ENCODE data around the gene IQCM. TPM values are rescaled to one million over a fixed set of nuclear protein-coding genes. Genes with fewer than 3 reads are reported as not detected.
"Not testable (repeated sequence)": the region's sequence is repeated elsewhere in the genome, so short reads cannot be mapped to it uniquely, and the experiment has no call there.

IQCM gene
- total and polyA plus RNA-seq, 11 donors = not detected

- H3K9me3 ChIP-seq = peaks cover 0 to 5% (median 0%) of the 10 kb centered on the region in 12 donors
- no peak for ATAC-seq
- H3K27ac ChIP-seq = no peak overlapping the region
- H3K27me3 ChIP-seq = no peaks in the 10 kb centered on the region
- intact Hi-C loops (cut with DNase I) = no loop called here
- H3K36me3 ChIP-seq = no peaks in the 10 kb centered on the region
- H3K4me3 ChIP-seq = no peak overlapping the region
- no peak for DNase-seq
- H3K4me1 ChIP-seq = no peaks in the 10 kb centered on the region
- TF ChIP-seq CTCF (IDR thresholded peaks at IDR 0.05) = no peak
Observed at GRCh38 chr4:149343614-149344013, 472.0 kb downstream of the IQCM start.

GRCh38 chr4:149341117-149341516 lies 474.5 kb downstream of the IQCM start:
- H3K36me3 ChIP-seq; H3K27ac ChIP-seq; H3K9me3 ChIP-seq; H3K4me1 ChIP-seq; H3K4me3 ChIP-seq; ATAC-seq; intact Hi-C loops (cut with DNase I); H3K27me3 ChIP-seq; DNase-seq: not testable (repeated sequence)
- WGBS, 4 donors = 77 to 100% (median 78%) methylated on average over 2 to 5 of the region's 5 CpGs

- DNase-seq (no peak), ATAC-seq (no peak)
- no peak overlapping the region for H3K4me3 ChIP-seq
- no peaks in the 10 kb centered on the region for H3K36me3 ChIP-seq
- WGBS, 4 donors = 60 to 76% (median 67%) methylated on average over 3 of the region's 3 CpGs
- H3K4me1 ChIP-seq = no peaks in the 10 kb centered on the region
- H3K27ac ChIP-seq = no peak overlapping the region
- no peaks in the 10 kb centered on the region for H3K27me3 ChIP-seq
- peaks cover 0 to 10% (median 2%) of the 10 kb centered on the region in 12 donors for H3K9me3 ChIP-seq
- intact Hi-C loops (cut with DNase I) = no loop called here
- TF ChIP-seq CTCF (IDR thresholded peaks at IDR 0.05) (no peak), POLR2A (IDR thresholded peaks at IDR 0.05) (no peak)
Observed at GRCh38 chr4:149328161-149328560, 487.5 kb downstream of the IQCM start.

GRCh38 chr4:149322203-149322602 lies 493.4 kb downstream of the IQCM start:
- Histone ChIP-seq H3K4me3 (no peak overlapping the region), H3K9me3 (peaks cover 0 to 26% (median 3%) of the 10 kb centered on the region in 12 donors), H3K4me1 (no peaks in the 10 kb centered on the region), H3K27ac (no peak overlapping the region), H3K27me3 (no peaks in the 10 kb centered on the region), H3K36me3 (no peaks in the 10 kb centered on the region)
- TF ChIP-seq POLR2A (IDR thresholded peaks at IDR 0.05) = no peak
- no peak for TF ChIP-seq CTCF (IDR thresholded peaks at IDR 0.05)
- 81 to 91% (median 86%) methylated on average over 1 of the region's 1 CpG for WGBS, 4 donors
- ATAC-seq (no peak), DNase-seq (no peak)
- intact Hi-C loops (cut with DNase I) = no loop called here

- H3K4me1 ChIP-seq = no peaks in the 10 kb centered on the region
- H3K9me3 ChIP-seq = peaks cover 0 to 26% (median 3%) of the 10 kb centered on the region in 12 donors
- no peak for ATAC-seq
- no peak for DNase-seq
- no peak overlapping the region for H3K4me3 ChIP-seq
- H3K27me3 ChIP-seq = no peaks in the 10 kb centered on the region
- intact Hi-C loops (cut with DNase I) = no loop called here
- WGBS, 4 donors = 41 to 61% (median 55%) methylated on average over 1 of the region's 1 CpG
- H3K27ac ChIP-seq = no peak overlapping the region
- no peaks in the 10 kb centered on the region for H3K36me3 ChIP-seq
- TF ChIP-seq CTCF (IDR thresholded peaks at IDR 0.05) (no peak), POLR2A (IDR thresholded peaks at IDR 0.05) (no peak)
Observed at GRCh38 chr4:149321438-149321837, 494.2 kb downstream of the IQCM start.

Data from heart left ventricle (tissue), 16 donors.